Stimulated activated CD8-positive, alpha-beta memory T cell treated with anti-CD3 and anti-CD28 coated beads, Interleukin-4, amount 100 ng/mL, for 48 hours (primary cell): ENCODE results near the gene CD200R1.

Experiments used
- DNase-seq: peaks from one replicate; pipeline ENCODE4 v3.0.0-alpha.2; 2020

CD200R1 gene, protein sequence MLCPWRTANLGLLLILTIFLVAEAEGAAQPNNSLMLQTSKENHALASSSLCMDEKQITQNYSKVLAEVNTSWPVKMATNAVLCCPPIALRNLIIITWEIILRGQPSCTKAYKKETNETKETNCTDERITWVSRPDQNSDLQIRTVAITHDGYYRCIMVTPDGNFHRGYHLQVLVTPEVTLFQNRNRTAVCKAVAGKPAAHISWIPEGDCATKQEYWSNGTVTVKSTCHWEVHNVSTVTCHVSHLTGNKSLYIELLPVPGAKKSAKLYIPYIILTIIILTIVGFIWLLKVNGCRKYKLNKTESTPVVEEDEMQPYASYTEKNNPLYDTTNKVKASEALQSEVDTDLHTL

DNA sequence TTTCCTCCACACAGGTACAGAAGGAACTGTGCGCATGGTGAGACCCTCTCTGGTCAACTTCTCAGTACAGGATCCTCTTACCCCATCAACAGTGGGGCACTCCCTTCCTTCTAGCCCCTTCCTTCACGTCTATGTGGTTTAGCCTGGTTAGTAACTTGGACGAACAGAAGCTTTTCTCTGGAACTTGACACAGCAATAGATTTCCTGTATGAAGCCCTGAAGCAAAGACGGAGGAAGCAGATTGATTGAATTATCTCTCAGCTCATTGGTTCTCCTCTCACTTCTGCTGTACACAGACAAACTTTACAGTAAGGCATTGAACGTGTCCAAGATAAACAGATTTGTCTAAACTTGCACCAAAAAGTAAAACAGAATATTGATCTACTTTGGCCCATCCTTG, at the start of gene CD200R1:
Gene CD200R1, minus strand, starts transcription at position 210 of the 400 bp plus-strand sequence. CDS start 246 bp downstream, outside the sequence.
- no peak for DNase-seq

DNA sequence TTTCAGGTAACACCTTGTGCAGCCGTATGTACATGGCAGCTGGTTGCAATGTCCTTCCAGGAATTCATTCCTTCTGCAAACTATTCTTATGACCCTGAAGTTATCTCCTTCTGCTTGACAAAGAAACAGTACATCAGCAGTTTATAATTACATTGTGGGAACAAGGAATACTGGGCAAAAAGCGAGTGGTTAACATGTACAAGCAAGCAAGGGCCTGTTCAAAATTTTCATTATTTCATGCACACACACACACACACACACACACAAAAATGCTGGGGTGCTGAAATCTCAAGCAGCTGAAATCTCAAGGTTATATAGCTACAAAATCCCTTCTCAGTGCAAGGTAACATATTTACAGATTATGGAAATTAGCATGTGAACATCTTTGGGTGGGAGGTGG, 46.6 kb upstream of the CD200R1 start:
- no peak for DNase-seq

DNA sequence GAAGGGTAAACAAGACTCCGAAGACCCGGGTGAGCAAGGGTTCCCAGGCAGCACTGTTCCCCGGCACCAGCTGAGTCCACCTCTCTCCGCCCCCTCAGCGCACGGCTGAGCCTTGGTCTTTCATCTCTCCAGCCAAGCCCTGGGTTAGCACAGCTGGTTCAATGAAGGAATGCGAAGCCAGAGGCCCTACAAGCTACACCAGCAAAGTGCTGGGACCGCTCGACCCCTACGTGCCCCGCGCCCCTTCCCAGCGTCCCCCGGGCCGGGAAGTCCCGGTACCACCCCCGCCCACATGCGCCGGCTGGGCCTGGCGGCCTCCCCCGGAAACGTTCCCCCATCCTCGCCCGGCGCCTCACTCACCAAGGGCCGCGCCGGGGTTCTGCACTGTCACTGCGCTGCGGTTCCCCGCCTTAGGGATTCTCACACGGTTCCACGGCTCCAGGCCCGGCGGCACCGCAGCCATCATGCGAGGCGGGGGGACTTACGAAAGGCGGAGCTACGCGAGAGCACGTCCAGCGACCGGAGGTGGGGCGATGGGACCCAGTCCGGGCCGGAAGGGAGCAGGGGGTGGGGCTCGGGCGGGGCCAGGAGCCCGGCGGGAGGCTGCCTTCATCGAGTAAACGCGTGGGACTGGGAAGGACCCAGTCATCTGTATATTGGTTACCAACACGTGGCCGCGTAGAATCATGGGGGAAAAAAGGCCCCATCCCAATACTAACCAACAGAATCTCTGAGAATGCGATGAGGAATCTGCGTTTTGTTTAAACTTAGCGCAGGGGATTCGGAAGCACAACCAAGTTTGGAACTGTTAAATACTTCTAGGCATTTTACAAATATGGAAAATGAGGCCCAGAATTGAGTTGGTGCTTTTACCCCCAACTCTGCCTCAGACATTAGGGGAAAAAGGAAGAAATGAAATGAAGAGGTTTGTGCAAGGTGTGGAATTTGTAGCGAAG, 44.6 kb upstream of the CD200R1 start:
- DNase-seq: peak; percentile 88

DNA sequence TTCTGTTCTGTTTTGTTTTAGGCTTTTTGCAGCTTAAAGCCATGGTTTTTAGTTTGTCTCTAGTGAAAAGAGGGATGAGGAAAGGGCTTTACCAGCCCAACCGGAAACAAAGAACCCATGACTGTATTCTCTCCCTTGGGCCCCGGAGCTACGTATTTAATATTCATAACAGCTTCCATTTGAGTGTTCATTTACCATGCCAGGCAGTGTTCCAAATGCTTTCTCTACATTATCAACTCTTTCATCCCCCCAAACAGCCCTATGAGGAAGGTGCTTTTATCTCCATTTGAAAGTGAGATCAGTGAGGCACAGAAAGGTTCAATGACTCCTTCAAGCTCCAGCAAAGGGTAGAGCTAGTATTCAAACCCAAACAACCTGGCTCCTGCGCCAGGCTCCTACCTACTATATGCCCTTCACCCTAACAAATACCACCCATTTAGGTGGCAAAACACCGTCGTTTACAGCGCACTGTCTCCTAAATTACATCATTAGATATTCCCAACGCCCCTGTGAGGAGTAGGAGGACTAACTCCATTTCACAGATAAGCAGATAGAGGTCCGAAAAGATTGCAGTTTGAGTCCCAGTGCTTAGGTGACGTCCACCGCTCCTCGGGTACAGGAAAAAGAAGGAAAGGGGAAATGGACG, 43.8 kb upstream of the CD200R1 start:
- no peak for DNase-seq

DNA sequence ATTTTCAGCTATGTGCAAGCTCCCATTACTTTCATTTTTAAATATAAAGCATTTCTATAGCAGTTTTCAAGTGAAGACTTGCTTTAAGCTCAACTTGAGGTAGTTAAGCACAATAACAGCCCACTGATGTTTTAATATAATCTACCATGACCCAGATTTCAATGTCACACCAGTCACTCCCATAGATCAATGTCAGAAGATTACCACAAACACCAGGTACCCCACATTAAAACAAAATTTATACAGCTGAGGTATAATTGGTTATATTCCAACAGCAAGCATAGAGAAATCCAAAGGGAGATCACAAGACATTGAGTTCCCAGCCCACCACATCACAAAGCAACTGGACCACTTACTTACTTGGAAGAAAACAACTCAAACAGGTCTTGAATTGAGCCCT, 38.7 kb upstream of the CD200R1 start:
- DNase-seq: no peak

GRCh38 chr3:113008117-113008516, 33.2 kb upstream of the CD200R1 start:
- no peak for DNase-seq

DNA sequence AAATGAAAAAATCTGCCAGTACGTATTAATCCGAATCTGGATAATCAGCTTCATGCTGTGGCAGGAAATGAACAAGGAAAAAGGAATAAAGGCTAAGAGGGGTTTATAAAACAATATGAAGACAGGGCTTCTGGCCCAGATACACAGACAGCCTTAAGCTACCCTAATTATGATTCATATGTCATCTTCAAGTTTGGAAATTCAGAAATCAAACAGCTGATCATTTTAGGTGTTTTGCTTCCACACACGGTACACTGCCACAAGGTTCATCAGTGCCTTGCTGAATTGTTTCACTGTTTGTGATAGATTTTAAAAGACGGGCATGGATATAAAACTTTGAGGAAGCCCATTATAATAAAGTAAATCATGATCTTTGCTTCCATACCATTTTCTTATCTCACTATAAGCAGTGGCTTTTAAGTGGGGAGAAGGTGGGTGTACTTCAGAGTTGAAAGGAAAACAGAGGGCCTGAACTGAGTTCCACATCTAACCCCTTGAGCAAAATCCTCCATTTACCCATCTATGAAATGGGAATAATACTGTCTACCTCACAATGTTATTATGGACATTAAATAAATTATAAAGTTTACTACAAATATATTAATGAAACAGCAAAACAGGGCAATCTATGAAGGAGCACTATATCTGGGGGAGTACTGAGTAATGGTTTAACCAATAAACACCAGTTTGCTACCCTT, 31.6 kb upstream of the CD200R1 start:
- no peak for DNase-seq

- DNase-seq: no peak
Observed at GRCh38 chr3:113005611-113006010, 30.7 kb upstream of the CD200R1 start.

GRCh38 chr3:113002679-113003078, 27.8 kb upstream of the CD200R1 start:
- peak; percentile 43 for DNase-seq

GRCh38 chr3:113002037-113002436, 27.1 kb upstream of the CD200R1 start:
- DNase-seq: no peak

DNA sequence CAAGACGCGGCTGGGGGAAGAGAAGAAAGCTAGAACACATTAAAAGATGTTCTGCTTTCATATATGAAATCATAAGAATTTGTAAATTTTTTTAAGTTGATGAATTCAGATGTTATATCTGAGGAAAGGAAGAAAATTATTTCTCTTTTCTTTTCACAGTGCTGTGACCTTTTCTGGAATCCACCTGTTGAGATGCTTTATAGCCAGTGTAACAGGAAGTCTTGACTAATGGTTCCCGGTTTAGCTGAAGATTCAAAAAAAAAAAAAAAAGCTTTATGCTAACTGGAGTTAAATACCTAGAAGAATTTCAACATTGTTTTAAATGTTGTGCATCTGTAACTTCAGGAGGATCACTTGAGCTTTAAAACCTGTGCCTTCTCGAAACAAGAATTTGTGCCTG, 25.8 kb upstream of the CD200R1 start:
- DNase-seq: no peak

GRCh38 chr3:112995800-112996199, 20.9 kb upstream of the CD200R1 start:
- no peak for DNase-seq

- peak; percentile 90 for DNase-seq
Observed at GRCh38 chr3:112990672-112991602, 16.0 kb upstream of the CD200R1 start, which contains the start of gene GTPBP8. TSS of gene GTPBP8 (plus strand) at chr3:112990984. CDS start at chr3:112991000, 16 bp downstream.

- DNase-seq: no peak
Observed at GRCh38 chr3:112987710-112988334, 12.9 kb upstream of the CD200R1 start.

- DNase-seq: no peak
Observed at GRCh38 chr3:112984485-112984884, 9.6 kb upstream of the CD200R1 start.

GRCh38 chr3:112982710-112983109, 7.8 kb upstream of the CD200R1 start:
- DNase-seq: no peak

DNA sequence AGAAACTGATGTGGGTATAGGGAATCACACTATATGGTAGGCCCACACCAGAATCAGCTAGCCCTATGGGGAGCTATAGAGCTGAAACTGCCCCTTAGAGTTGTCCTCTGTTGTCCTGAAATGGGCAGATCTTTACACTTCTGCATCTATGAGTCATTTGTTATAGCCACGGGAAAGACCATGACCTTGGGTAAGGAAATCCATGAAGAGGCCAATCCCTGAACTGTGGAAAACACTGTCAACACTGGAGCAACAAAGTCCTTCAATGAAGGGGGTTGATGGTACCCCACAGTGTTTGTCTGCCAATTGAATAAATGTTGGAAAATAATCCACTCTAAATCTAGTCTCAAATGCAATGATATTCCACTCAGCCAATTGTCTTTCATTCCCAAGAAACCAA, 5.2 kb upstream of the CD200R1 start:
- DNase-seq: no peak

DNA sequence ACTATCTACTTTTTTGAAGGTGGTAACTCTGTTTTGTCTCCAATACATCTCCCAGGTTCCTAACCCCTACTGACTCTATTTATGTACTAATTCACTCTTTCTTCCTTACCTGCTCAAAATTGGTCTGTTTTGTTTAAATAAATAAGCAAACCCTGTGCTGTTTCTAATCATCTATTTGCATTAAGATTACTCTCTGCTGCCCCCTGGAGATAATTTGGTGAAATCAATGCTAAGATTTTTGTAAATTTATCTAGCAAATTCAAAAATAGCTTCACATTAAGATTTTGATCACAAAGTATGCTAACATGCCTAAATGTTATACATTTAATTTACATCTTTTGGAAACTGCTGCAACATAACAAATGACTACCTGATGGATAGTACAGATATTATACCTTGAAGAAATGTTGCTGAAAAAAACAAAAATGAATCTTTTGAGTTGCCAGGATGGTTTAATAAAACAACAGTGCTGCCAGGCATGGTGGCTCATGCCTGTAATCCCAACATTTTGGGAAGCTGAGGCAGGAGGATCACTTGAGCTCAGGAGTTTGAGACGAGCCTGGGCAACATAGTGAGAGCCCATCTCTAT, 4.4 kb upstream of the CD200R1 start:
- no peak for DNase-seq

DNA sequence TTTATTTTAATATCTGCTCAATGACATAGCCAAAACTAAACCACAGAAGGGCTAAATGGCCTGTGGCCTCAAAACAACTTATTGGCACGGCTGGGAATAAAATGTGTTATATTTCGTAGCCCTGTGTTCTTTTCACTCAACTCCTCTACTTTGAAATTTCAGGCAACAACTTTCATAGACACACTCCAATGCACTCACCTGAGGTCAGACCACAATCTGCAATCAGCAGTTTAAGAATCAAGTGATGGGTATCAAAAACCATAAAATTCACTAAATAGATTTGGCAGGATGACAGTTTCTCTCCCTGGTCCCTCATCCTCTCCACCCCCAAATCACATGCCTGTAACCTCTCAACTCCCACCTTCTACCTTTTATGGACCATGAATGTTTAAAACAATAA, 2.0 kb upstream of the CD200R1 start:
- DNase-seq: no peak

GRCh38 chr3:112976001-112976400, 1.1 kb upstream of the CD200R1 start:
- DNase-seq: no peak

GRCh38 chr3:112974178-112974517, 755 bp downstream of the CD200R1 start:
- no peak for DNase-seq
